Lower leg skin (tissue), 4 donors: ENCODE measurements around the gene WIZ. TPM values are rescaled to one million over a fixed set of nuclear protein-coding genes. Genes with fewer than 3 reads are reported as not detected.

Experiments
- DNase-seq, 2 donors: peaks; one replicate each; pipeline ENCODE4 v3.0.0-alpha.2; 2019; ENCODE audit warnings: low spot score in 2 of 2
- H3K4me3 ChIP-seq: fragments of 200-600 bp; sonication (generic); 2 replicates; pipeline ENCODE4 v1.5.1; 2017; ENCODE audit warnings: mild to moderate bottlenecking, low read depth; ENCODE audit not compliant: poor library complexity, severe bottlenecking
- POLR2A ChIP-seq, 2 donors: fragments of 450-650 bp; IDR thresholded peaks; one replicate each; pipeline ENCODE4 v1.6.1; 2016 to 2017; ENCODE audit warnings: antibody characterized with exemption in 2 of 2, mild to moderate bottlenecking in 1 of 2, moderate library complexity in 1 of 2
- WGBS, 2 donors: methylation state at CpG; one replicate each; pipeline ENCODE4 v1.1.5; 2018; 5-methylcytosine and 5-hydroxymethylcytosine counted together
- intact Hi-C: fragments of 100-400 bp; cut with DNase I; formaldehyde crosslinking; loops from one replicate; pipeline ENCODE4 v1.15.0; 2023; ENCODE audit warnings: low total_unique reads
- total RNA-seq, 4 donors: library from RNA; depleted of rRNA; stranded (reverse); fragments of >200 nt; gene quantifications; one replicate each; pipeline ENCODE4 v1.1.0, GENCODE V29; 2016
- TF ChIP-seq, protein P1 (sequence below), 3 donors: fragments of 450-650 bp; IDR thresholded peaks; one replicate each; pipeline ENCODE4 v1.5.1; 2016; ENCODE audit warnings: antibody characterized with exemption in 3 of 3, mild to moderate bottlenecking in 3 of 3, moderate library complexity in 2 of 3

WIZ gene
- total RNA-seq, 4 donors from 2014 or later, result 28.4 to 52.9 (median 43.8) TPM

DNA sequence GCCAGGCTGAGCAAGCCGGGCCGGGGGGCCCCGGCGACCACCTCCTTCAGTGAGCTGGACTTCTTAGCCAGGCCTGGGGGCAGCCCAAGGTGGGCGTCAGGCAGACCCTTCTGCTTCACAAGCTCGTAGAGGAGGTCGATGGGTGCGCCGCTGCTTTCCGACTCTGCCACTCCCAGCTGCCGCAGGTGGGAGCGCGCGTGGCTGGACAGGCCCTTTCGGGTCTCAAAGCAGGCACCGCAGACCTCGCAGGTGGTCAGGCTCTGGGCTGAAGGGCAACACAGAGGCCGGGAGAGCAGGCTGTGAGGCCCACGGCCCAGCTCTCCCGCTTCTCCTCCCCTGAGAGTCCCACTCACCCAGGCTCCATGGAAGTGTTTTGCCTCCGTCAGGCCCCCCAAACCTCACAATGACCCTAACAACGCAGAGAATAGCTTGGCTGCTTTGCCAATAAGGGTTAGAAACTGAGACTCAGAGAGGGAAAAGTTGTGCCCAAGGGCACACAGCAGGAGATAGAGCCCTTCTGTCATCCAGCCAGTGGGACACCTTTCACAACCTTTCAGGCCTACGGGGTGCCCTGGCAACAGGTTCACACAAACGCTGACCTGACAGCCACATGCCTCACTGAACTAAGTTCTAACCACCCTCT lies 19.8 kb downstream of the WIZ start:
- DNase-seq, result no peak
- no peak for TF ChIP-seq POLR2A (IDR thresholded peaks at IDR 0.05)
- TF ChIP-seq, protein P1, sequence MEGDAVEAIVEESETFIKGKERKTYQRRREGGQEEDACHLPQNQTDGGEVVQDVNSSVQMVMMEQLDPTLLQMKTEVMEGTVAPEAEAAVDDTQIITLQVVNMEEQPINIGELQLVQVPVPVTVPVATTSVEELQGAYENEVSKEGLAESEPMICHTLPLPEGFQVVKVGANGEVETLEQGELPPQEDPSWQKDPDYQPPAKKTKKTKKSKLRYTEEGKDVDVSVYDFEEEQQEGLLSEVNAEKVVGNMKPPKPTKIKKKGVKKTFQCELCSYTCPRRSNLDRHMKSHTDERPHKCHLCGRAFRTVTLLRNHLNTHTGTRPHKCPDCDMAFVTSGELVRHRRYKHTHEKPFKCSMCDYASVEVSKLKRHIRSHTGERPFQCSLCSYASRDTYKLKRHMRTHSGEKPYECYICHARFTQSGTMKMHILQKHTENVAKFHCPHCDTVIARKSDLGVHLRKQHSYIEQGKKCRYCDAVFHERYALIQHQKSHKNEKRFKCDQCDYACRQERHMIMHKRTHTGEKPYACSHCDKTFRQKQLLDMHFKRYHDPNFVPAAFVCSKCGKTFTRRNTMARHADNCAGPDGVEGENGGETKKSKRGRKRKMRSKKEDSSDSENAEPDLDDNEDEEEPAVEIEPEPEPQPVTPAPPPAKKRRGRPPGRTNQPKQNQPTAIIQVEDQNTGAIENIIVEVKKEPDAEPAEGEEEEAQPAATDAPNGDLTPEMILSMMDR (IDR thresholded peaks at IDR 0.05), result no peak
- WGBS, 2 donors, result 84 to 90% methylated on average over 23 to 24 of the region's 24 CpGs
- intact Hi-C loops, result no loop called here
- no peak overlapping the region for H3K4me3 ChIP-seq

DNA sequence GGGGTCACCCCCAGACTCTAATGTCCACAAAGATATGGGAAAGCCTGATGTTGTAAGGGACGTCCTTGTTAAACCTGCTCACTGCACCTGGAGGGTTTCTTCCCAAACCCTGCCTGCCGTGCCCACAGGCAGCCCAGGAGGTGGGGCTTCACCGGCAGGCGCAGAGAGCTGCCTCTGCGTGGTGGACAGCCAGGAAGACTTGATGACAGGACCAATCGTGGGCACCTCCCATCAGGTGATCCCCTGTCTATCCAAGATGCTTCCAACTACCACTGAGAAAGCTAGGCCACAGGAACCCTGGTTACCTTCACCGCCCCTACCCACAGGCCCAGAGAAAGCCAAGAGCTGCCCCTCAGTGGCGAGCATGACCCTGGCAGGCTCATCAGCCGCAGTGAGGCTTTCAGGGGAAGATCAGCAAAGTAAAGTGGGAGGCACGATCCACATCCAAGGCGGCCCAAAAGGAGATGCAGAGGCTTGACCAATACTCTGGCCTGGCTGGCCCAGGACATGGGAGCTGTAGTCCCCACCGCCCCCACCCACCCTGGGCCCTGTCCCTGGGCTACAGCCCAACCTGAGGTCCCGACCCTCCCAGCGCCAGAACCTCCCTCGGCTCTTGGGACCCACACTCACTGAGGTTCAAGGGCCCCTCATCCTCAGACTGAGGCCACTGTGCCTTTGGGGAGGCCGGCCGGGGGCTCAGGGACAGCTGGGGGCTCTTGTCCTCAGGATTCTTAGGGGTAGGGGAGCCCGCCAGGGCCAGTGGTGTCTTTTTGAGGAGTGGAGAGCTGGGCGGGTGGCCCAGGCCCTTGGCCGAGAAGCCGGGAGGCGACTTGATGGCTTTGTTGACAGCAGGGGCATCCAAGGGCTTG lies 20.6 kb downstream of the WIZ start:
- WGBS, 2 donors, result 87 to 89% methylated on average over 15 of the region's 22 CpGs
- intact Hi-C loops, result no loop called here
- DNase-seq, result no peak
- H3K4me3 ChIP-seq, result no peak overlapping the region
- TF ChIP-seq, protein P1 (IDR thresholded peaks at IDR 0.05), result no peak
- TF ChIP-seq POLR2A (IDR thresholded peaks at IDR 0.05), result no peak

DNA sequence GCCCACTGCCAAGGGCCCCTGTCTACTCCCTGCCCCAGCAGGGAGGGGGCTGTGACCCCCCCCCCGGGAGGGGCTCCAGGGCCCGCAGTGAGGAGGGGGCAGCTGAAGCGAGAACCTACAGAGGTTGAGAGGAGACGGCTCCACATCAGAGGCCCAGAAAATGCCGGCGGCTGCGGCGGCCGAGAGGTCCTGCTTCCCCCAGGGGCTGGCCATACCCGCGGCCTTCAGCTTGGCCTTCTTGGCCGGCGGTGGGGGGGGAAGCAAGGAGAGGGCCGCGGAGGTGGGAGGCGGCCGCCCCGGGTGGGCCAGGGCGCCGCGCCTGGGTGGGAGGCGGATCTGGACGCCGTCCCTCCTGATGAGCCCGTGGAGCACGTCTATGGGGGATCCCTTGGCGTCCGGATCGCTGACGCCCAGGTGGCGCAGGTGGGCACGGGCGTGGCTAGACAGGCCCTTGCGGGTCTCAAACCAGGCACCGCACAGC lies 21.7 kb downstream of the WIZ start:
- TF ChIP-seq, protein P1 (IDR thresholded peaks at IDR 0.05), result no peak
- TF ChIP-seq POLR2A (IDR thresholded peaks at IDR 0.05), result no peak
- intact Hi-C loops, result no loop called here
- DNase-seq, result no peak
- 87 to 95% methylated on average over 34 to 35 of the region's 35 CpGs for WGBS, 2 donors
- H3K4me3 ChIP-seq, result no peak overlapping the region

DNA sequence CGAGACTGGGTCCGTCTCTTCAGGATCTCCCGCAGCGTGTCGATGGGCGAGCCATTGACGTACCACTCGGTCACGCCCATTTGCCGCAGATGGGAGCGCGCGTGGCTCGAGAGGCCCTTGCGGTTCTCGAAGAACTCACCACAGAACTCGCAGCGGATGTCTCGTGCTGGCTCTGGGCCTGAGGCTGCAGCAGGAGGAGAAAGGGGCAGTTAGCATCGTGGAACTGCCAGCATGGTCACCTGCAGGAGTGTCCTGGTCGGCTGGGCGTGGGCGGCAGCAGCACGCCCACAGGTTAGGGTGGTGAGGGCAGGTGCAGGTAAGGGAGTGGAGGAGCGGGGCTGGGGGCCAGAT lies 22.4 kb downstream of the WIZ start:
- DNase-seq, result no peak
- no peak overlapping the region for H3K4me3 ChIP-seq
- 96 to 98% methylated on average over 23 to 25 of the region's 25 CpGs for WGBS, 2 donors
- intact Hi-C loops, result no loop called here
- TF ChIP-seq, protein P1 (IDR thresholded peaks at IDR 0.05), result no peak
- no peak for TF ChIP-seq POLR2A (IDR thresholded peaks at IDR 0.05)

DNA sequence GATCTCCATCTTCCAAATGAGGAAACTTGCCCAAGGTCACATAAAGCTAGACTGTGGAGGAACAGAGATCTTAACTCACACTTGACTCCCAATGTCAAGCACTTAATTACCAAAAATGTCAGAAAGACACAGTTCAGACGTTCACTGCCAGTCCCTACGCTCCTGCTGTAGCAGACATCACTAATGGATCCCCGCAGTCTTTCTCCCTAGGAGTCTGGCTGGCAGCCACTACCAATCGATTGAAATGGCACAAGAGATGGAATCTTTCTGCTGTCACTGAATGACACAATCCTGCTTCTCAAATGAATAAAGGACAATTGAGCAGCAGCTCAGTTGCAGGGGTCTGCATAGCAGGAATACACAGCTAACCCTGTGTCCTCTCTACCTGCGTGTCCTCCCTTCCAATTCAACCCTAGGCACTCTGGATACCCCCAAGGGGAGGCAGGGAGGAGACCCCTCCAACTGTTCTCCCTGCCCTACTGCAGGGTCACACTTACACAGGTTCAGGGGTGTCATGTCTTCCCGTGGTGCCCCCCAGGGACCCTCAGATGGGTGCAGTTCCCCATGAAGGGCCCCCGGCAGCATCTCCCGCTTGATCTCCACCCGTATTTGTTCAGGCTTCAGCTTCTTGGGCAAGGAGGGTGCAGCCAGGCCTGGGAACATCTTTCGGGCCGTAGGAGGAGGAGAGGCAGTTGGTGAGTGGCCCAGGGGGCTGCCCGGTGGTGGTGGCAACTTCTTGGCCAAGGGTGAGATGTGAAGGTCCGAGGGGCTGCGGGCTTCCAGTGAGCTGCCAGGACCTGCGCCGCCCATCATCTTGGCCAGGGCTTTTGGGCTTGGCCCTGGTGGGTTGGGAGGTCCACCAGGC lies 23.0 kb downstream of the WIZ start:
- intact Hi-C loops, result no loop called here
- TF ChIP-seq, protein P1 (IDR thresholded peaks at IDR 0.05), result no peak
- no peak for TF ChIP-seq POLR2A (IDR thresholded peaks at IDR 0.05)
- 82 to 86% methylated on average over 14 to 16 of the region's 16 CpGs for WGBS, 2 donors
- H3K4me3 ChIP-seq, result no peak overlapping the region
- no peak for DNase-seq
